Sigmoid colon (tissue), 4 donors: ENCODE data around the gene IQGAP1.

ENCODE experiments used
- POLR2A ChIP-seq, 2 donors: fragments of 450-650 bp; IDR thresholded peaks; one replicate each; pipeline ENCODE4 v1.6.1; 2016; ENCODE audit warnings: antibody characterized with exemption in 2 of 2, mild to moderate bottlenecking in 2 of 2, moderate library complexity in 2 of 2
- POLR2AphosphoS5 ChIP-seq, 4 donors: sonication (generic); formaldehyde crosslinking; IDR thresholded peaks; one replicate each; pipeline ENCODE4 v1.6.1; 2017; ENCODE audit warnings: antibody characterized with exemption in 4 of 4
- TF ChIP-seq, protein P1 (sequence below), 4 experiments: fragments of 450-650 bp in 3 of 4; fragments of 200-600 bp in 1 of 4; IDR thresholded peaks; one replicate each; pipeline ENCODE4 v1.5.1; 2016 to 2019; ENCODE audit warnings: antibody characterized with exemption in 4 of 4, mild to moderate bottlenecking in 3 of 4, moderate library complexity in 2 of 4

DNA sequence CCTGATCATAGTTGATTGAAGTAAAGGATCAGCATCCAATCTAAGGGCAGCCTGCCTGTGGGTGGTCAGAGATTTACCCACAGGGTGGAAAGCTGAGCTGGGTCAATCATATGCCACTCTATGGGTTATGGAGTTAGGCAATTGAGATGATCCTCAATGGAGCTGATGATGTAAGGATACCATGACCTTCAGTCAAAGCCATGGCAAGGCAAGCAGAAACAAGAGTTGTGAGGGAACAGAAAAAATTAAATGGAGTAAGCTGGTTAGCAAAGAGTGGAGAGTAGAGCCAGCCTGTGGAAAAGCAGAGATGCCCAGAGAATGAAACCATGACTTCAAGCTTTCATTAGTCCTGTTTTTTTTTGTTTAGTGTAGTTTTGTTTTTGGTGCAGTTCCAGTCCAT lies 5.7 kb upstream of the IQGAP1 start:
- TF ChIP-seq POLR2AphosphoS5 (IDR thresholded peaks at IDR 0.05) (no peak), POLR2A (IDR thresholded peaks at IDR 0.05) (no peak)
- TF ChIP-seq, protein P1, sequence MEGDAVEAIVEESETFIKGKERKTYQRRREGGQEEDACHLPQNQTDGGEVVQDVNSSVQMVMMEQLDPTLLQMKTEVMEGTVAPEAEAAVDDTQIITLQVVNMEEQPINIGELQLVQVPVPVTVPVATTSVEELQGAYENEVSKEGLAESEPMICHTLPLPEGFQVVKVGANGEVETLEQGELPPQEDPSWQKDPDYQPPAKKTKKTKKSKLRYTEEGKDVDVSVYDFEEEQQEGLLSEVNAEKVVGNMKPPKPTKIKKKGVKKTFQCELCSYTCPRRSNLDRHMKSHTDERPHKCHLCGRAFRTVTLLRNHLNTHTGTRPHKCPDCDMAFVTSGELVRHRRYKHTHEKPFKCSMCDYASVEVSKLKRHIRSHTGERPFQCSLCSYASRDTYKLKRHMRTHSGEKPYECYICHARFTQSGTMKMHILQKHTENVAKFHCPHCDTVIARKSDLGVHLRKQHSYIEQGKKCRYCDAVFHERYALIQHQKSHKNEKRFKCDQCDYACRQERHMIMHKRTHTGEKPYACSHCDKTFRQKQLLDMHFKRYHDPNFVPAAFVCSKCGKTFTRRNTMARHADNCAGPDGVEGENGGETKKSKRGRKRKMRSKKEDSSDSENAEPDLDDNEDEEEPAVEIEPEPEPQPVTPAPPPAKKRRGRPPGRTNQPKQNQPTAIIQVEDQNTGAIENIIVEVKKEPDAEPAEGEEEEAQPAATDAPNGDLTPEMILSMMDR (IDR thresholded peaks at IDR 0.05): no peak
